ENCODE results near the gene HACE1.
A peak's percentile ranks its signal among the peaks of the same experiment; 100 is the strongest.

HACE1 gene

DNA sequence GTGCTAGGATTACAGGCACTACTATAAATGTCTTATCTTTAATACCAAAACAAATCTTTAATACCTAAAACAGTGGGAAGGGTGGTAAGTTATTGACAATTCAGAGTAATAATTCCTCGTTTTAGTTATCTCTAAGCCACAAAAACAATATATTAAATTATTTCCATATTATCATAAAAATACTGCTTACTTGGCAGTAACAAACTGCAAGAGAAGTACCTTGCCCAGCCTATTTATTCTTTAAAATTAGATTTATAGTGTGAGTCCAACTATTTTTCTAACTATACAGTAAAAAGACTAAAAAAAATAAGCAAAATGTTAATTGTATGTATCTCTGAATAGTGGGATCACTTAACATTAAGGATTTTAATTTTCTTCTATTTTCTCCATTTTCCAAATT is 123.2 kb downstream of the HACE1 start:
- H3K4me3 ChIP-seq (replicated peaks in 1 of 2; ENCODE audit: low read depth in 2 of 2, low read length in 2 of 2) = no peak overlapping the region
- no peak for DNase-seq (ENCODE audit: low read depth in 2 of 2)
- TF ChIP-seq CTCF (IDR thresholded peaks at IDR 0.05; ENCODE audit: low read depth, low read length) = no peak

- H3K4me3 ChIP-seq (replicated peaks in 1 of 2; ENCODE audit: low read depth in 2 of 2, low read length in 2 of 2) = no peak overlapping the region
- DNase-seq (ENCODE audit: low read depth in 2 of 2) = no peak
- TF ChIP-seq CTCF (IDR thresholded peaks at IDR 0.05; ENCODE audit: low read depth, low read length) = no peak
Measured at GRCh38 chr6:104730450-104730849, 129.3 kb downstream of the HACE1 start.

DNA sequence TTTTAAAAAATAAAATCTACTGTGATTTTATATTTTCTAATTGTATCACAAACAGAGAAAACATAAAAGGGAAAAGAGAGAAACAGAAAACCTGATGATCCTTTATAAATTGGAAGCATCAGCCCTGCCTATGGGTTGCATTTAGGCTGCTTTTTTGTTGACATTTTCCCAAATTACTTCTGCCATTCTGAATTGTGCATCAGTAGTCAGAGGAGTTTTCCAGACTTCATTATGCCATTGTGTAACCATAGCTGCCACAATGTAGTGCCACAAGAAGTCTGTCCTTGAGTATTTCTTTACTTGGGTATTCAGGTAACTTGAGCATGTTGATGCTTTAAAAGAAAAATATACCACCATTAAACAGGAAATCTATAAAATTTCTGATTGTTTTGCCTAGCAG is 130.3 kb downstream of the HACE1 start:
- TF ChIP-seq CTCF (IDR thresholded peaks at IDR 0.05; ENCODE audit: low read depth, low read length) = no peak
- no peak overlapping the region for H3K4me3 ChIP-seq (replicated peaks in 1 of 2; ENCODE audit: low read depth in 2 of 2, low read length in 2 of 2)
- DNase-seq (ENCODE audit: low read depth in 2 of 2) = no peak

DNA sequence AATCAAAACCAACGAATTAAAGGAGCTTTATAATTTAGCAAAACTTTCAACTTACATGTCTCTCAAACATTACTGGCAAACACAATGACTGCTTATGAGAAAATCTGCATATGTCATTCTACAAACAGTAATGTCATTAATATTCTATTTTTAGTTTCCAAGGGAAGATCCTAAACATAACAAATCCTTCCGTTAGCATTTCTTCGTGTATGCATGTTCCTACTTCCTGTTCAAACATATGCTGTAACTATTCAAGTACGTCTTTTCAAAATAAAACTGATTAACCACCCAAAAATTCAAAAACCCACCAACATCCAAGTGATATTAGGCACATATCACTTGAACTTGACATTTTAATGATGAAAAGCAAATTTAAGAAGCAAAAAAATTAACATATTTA is 131.3 kb downstream of the HACE1 start:
- no peak overlapping the region for H3K4me3 ChIP-seq (replicated peaks in 1 of 2; ENCODE audit: low read depth in 2 of 2, low read length in 2 of 2)
- no peak for TF ChIP-seq CTCF (IDR thresholded peaks at IDR 0.05; ENCODE audit: low read depth, low read length)
- peak; percentile 36 to 73 for DNase-seq (ENCODE audit: low read depth in 2 of 2)

GRCh38 chr6:104718672-104719071 is 141.0 kb downstream of the HACE1 start:
- no peak for DNase-seq (ENCODE audit: low read depth in 2 of 2)
- no peak for TF ChIP-seq CTCF (IDR thresholded peaks at IDR 0.05; ENCODE audit: low read depth, low read length)
- H3K4me3 ChIP-seq (replicated peaks in 1 of 2; ENCODE audit: low read depth in 2 of 2, low read length in 2 of 2) = no peak overlapping the region

DNA sequence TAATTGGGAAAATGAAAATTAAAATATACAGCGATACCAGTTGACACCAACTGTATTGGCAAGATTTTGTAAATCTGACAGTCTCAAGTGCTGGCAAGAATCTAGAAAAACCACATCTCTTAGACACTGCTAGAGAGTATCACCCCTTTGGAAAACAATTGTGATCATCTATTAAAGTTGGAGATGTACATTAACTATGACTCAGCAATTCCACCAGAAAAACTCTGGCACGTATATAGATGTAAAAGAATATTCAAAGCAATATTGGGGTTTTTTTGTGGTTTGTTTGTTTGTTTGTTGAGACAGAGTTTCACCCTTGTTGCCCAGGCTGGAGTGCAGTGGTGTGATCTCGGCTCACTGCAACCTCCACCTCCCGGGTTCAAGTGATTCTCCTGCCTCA is 142.9 kb downstream of the HACE1 start:
- no peak for TF ChIP-seq CTCF (IDR thresholded peaks at IDR 0.05; ENCODE audit: low read depth, low read length)
- no peak for DNase-seq (ENCODE audit: low read depth in 2 of 2)
- no peak overlapping the region for H3K4me3 ChIP-seq (replicated peaks in 1 of 2; ENCODE audit: low read depth in 2 of 2, low read length in 2 of 2)

- H3K4me3 ChIP-seq (replicated peaks in 1 of 2; ENCODE audit: low read depth in 2 of 2, low read length in 2 of 2) = no peak overlapping the region
- no peak for DNase-seq (ENCODE audit: low read depth in 2 of 2)
- TF ChIP-seq CTCF (IDR thresholded peaks at IDR 0.05; ENCODE audit: low read depth, low read length) = no peak
Measured at GRCh38 chr6:104714796-104715195, 144.9 kb downstream of the HACE1 start.

All from cardiac fibroblast (primary cell).